Prostate gland (tissue), 2 donors: ENCODE measurements around the gene NR2F6.

Experiments
- POLR2A ChIP-seq: fragments of 450-650 bp; IDR thresholded peaks from one replicate; pipeline ENCODE4 v1.6.1; 2016; ENCODE audit warnings: antibody characterized with exemption, mild to moderate bottlenecking
- POLR2AphosphoS5 ChIP-seq: sonication (generic); formaldehyde crosslinking; IDR thresholded peaks from one replicate; pipeline ENCODE4 v1.6.1; 2017; ENCODE audit warnings: antibody characterized with exemption
- TF ChIP-seq, protein P1 (sequence below), 4 experiments: fragments of 200-600 bp in 2 of 4; fragments of 450-650 bp in 2 of 4; sonication (generic) in 2 of 4; IDR thresholded peaks; 1 replicate in 3 of 4; 2 replicates in 1 of 4; pipeline ENCODE4 v1.5.1; 2016 to 2019; ENCODE audit warnings: antibody characterized with exemption in 4 of 4, mild to moderate bottlenecking in 2 of 4, moderate library complexity in 2 of 4

DNA sequence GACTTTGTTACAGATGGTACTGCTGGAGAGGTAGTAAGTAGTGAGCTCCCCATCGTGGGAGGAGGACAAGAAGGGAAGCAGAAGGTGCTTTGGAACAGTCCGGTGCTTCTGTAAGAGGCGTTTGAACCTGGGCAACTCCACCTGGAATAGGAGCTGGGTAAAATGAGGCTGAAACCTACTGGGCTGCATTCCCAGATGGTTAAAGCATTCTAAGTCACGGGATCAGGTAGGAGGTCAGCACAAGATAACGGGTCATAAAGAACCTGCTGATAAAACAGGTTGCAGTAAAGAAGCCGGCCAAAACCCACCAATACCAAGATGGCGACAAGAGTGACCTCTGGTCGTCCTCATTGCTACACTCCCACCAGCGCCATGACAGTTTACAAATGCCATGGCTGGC lies 41.0 kb upstream of the NR2F6 start:
- TF ChIP-seq, protein P1, sequence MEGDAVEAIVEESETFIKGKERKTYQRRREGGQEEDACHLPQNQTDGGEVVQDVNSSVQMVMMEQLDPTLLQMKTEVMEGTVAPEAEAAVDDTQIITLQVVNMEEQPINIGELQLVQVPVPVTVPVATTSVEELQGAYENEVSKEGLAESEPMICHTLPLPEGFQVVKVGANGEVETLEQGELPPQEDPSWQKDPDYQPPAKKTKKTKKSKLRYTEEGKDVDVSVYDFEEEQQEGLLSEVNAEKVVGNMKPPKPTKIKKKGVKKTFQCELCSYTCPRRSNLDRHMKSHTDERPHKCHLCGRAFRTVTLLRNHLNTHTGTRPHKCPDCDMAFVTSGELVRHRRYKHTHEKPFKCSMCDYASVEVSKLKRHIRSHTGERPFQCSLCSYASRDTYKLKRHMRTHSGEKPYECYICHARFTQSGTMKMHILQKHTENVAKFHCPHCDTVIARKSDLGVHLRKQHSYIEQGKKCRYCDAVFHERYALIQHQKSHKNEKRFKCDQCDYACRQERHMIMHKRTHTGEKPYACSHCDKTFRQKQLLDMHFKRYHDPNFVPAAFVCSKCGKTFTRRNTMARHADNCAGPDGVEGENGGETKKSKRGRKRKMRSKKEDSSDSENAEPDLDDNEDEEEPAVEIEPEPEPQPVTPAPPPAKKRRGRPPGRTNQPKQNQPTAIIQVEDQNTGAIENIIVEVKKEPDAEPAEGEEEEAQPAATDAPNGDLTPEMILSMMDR (IDR thresholded peaks at IDR 0.05), result no peak
- TF ChIP-seq POLR2A, result no peak
- no peak for TF ChIP-seq POLR2AphosphoS5
